GM21526 (cell line): ENCODE results near the gene DMAC2.
"Not testable (repeated sequence)": the region's sequence is repeated elsewhere in the genome, so short reads cannot be mapped to it uniquely, and the experiment has no call there.

Experiments used
- ATAC-seq: cut with Tn5 transposase; IDR thresholded peaks from one replicate; pipeline ENCODE4 v1.9.1; 2021; ENCODE audit warnings: moderate library complexity; ENCODE audit not compliant: unreplicated experiment, low FRiP score

The DMAC2 gene

DNA sequence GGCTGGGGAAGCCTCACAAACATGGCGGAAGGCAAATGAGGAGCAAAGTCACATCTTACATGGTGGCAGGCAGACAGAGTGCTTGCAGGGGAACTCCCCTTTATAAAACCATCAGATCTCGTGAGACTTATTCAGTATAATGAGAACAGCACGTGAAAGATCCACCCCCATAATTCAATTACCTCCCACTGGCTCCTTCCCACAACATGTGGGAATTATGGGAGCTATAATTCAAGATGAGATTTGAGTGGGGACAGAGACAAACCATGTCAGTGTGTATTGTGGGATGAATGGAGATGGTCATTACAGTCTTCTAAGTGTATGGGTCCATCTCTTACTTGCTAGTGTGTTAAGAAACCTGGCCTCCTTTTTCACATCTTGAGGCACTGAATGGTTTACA is 37.7 kb downstream of the DMAC2 start:
- no peak for ATAC-seq

DNA sequence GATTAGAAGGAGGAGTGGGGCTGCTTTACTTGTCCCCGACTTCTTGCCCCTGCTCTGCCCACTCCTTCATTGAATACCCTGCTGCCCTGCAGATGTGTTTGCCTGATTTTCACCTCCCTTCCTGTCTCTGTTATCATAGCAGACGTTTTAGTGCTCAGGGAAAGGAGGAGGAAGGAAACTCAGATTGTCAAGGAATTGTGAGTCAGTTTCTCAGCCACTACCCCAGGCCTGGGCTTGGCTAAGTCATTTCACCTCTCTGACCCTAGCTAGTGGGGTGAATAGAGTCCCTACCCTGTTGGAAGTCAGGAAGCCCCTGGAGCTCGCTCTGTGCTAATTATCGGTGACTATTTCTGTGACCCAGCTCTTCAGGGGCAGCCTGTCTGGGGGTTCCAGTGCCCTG is 38.2 kb downstream of the DMAC2 start:
- no peak for ATAC-seq

DNA sequence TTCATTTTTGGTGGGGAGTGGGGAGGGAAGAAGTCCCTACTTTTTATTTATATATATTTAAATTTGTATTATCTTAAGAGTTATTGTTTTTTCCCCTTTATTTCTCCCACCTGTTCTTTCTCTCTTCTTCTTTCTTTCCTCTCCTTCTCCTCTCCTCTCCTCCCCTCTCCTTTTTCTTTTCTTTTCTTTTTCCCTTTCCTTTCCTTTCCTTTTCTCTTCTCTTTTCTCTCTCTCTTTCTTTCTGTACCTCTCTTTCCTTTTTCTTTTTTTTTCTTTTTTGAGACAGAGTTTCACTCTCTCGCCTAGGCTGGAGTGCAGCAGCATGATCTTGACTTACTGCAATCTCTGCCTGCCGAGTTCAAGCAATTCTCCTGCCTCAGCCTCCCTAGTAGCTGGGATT is 40.2 kb downstream of the DMAC2 start:
- ATAC-seq, result no peak

DNA sequence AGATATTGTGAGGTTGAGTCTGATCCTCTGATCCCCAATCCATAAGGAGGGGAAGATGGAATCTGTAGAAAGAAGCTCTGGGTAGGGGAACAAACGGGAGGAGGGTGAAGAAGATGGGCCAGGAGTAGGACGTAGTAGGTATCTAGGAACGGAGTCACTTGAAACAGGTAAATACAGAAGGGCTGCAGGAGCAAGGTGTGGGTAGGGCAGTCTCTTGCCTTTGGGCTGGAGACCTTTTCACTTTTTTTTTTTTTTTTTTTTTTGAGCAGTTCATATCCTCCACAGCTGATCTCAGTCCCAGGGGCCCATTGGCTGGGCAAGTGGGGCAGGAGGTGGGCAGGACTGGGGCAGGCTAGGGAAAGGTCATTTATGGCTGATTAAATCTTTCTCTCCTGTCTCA is 40.6 kb downstream of the DMAC2 start:
- no peak for ATAC-seq

DNA sequence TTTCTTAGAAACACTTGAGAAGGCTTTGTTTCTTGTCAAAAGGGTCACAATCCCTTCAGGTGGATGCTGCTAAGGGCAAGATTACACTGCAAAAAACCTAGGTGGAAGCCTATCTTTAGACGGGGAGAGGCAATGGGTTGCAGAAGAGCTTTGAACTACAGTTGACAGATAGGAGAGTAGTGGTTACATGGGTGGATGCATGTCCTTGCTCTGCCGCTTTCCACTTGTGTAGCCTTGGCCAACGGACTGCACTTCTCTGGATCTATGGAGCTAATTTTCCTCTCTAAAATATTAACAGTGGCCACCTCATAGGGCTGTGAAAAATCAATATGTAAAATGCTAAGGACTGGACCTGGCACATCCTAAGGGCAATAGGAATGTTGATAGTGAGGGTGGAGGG is 41.1 kb downstream of the DMAC2 start:
- ATAC-seq, result no peak

DNA sequence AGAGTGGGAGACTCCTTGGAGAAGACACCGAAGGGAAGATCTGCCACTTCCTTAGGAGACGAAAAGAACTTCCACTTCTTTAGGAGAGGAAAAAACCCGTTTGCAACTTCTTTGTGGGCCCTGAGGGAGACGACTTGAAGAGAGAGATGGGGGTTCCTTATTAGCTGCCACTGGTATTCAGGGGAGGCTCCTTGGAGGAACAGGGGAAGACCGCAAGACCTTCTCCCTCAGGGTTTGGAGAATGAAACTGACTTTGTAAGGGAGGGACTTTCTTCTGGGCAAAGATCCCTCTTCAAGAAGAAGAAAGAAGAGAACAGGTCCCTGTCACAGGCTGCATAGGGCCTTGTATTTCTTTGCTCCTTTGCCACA is 41.7 kb downstream of the DMAC2 start:
- no peak for ATAC-seq

DNA sequence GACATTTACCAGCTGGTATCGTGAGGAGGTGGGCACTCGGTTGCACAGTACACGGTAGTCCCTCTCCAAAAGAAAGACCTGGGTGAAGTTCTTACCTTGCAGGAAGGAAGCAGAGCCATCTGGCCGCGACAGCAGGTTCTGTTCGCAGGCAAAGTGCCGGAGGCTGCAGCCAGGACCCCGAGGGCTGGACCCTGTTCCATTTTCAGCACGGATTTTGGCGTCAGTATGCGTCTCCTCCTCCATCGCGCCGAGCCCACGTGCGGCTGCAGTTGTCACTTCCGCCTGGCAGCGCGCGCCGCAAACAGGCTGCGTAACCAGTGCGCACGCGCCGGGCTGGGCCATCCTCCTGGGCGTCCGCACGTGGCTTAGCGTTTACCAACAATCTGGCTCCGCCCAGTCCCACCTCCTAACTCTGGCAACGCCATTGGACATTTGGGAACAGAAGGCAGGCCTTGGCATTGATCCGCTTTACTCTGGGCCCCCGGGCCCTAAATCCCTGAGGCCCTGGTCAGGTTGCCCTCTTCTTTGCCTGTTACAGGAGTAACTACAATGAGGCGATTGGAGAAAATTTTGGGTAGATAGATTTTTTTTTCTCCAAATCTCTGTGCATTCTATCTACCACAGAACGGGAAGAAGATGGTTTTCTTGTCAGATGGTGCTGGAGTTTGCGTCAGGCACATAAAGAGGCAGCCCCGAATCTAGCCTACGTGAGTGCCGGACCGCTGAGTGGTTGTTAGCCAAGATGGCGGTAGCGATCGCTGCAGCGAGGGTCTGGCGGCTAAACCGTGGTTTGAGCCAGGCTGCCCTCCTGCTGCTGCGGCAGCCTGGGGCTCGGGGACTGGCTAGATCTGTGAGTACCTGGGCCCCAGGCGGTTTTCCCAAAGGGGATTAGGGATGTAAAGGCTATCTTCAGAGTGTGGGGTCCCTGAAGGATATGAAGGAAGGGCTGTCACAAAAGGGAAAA is 42.3 kb downstream of the DMAC2 start, which contains the start of the genes BCKDHA and EXOSC5:
Gene BCKDHA (plus strand): TSS at position 733 of the 964 bp plus-strand sequence. CDS start 10 bp downstream, at position 743.
Gene EXOSC5 (minus strand): TSS at position 274 of the 964 bp plus-strand sequence. CDS start 31 bp downstream, at position 243.
- peak; percentile 73 for ATAC-seq

DNA sequence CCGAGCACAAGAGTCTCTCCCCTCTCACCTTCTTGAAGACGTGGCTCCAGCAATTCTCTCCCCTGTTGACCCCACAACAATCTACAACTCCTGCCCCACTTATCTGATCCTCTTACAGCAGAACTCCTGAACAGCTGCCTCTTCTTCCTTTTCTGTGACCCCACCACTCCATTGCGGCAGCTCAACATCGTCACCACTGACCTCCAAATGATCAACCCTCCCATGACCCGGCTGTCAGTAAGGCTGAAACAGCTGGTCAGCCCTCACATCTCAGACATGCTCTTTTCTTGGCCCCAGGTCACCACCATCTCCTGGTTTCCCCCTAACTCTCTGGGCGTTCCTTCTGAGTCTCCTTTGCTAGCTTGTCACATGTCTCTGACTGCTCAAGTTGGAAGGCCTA is 44.4 kb downstream of the DMAC2 start:
- no peak for ATAC-seq

DNA sequence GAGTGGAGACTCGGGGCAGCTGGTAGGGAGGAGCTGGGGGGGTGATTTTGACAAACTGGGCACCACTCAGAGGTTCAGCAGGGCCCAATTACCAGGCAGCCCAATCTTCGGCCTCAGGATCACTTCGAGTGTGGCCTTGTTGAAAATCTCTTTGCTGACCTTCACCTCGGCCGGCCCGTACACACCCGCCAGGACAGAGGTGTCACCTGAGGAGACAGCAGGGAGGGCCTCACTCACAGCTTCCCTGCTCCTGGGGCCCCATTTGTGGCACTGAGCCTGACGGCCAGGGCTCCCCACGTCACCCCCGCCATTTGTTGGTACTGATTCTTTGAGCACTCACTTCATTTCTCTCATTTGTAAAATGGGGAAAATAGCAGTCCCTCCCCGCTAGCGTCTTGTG is 46.9 kb downstream of the DMAC2 start:
- no peak for ATAC-seq

DNA sequence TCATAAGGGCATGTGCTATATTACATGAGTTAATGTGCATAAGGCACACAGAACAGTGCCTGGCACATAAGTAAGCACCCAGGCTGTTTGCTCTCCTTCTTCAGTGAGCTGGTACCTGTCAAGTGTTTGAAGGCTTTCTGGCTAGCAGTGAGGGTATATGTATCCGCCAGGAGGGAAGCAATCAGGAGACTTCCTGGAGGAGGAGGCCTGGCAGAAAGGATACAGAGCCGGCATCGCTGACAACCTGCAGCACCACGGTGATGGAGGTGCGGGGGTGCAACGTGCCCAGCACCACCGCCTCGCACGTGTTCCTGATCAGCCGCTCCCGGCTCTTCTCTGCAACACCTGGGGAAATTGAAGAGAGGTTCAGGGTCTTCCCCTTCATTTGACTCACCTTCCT is 48.1 kb downstream of the DMAC2 start:
- ATAC-seq, result no peak

DNA sequence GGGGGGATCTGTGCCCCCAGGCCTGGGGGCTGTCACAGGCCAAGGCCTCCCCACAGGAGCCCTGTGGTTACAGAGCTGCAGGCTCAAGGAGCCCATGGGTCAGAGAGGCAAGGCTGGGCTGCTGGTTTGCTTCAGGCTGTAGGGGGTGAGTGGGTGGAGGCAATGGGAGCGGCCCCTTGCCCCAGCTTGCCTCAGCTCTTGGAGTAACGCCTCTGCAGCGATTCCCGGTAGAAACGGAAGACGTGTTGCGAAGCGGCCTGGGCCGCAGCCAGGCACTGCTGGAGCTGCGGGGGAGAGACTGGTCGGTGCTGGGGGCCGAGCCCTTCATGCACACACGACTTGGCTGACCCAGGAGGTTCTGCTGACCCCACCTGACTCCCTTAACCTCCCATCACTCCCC is 53.3 kb downstream of the DMAC2 start:
- no peak for ATAC-seq

DNA sequence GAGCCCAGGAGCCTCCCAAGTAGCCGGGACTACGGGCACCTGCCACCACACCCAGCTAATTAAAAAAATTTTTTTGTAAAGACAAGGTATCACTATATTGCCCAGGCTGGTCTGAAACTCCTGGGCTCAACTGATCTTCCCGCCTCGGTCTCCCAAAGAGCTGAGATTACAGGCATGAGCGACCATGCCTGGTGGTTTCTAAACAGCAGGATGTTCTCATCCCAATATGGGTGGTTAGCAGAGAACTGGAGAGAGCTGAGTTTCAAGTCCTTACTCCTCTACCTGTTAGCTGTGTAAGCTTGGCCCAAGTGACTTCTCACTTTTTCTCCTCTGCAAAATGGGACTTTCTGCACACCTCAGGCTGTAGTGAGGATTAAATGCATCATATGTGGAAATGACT is 55.4 kb downstream of the DMAC2 start:
- ATAC-seq, result no peak

DNA sequence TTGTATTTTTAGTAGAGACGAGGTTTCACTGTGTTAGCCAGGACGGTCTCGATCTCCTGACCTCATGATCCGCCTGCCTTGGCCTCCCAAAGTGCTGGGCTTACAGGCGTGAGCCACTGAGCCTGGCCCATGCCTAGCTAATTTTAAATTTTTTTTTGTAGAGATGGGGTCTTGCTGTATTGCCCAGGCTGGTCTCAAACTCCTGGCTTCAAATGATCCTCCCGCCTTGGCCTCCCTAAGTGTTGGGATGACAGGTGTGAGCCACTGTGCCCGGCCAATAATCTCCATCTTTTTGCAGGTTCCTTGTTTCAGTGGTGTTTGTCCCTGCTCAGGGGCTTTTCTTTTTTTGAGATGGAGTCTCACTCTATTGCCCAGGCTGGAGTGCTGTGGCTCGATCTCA is 58.2 kb downstream of the DMAC2 start:
- ATAC-seq, result not testable (repeated sequence)
